ENCODE data around the gene TMEM151A. TPM values are rescaled to one million over a fixed set of nuclear protein-coding genes. Genes with fewer than 3 reads are reported as not detected.

TMEM151A gene
- total RNA-seq, 1 donor from 2014 or later = not detected

DNA sequence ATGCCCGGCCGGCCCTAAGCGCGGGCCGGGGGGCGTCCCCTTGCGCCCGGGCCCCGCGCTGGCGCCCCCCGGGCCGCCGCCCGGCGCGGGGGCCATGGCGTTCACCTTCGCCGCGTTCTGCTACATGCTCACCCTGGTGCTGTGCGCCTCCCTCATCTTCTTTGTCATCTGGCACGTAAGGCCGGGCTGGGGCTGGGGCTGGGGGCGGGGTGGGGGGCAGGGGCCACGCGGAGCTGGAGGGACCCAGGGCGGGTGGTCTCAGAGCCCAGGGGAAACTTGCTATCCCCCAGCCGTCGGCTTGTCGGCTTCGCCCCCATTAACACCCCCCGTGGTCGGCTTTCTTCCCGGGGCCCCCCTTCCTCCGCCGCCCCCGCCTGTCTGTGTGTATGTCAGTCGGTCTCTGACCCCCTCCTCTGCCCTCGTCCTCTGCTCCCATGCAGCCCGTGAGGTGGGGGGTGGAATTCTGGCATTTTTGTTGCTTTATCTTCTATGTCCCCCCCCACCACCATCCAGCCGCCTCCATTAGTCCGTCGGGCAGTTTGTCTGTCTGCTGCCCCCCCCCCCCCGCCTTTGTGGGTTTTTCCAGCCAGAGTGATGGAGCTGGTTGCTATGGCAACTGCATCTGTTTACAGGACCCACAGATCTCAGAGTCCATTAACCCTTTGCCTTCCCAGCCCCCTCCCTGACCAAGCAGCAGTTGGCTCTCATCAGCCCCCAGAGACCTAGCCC, 13.2 kb upstream of the TMEM151A start:
- H3K36me3 ChIP-seq = peaks cover 29% of the 10 kb centered on the region
- TF ChIP-seq, protein P1, sequence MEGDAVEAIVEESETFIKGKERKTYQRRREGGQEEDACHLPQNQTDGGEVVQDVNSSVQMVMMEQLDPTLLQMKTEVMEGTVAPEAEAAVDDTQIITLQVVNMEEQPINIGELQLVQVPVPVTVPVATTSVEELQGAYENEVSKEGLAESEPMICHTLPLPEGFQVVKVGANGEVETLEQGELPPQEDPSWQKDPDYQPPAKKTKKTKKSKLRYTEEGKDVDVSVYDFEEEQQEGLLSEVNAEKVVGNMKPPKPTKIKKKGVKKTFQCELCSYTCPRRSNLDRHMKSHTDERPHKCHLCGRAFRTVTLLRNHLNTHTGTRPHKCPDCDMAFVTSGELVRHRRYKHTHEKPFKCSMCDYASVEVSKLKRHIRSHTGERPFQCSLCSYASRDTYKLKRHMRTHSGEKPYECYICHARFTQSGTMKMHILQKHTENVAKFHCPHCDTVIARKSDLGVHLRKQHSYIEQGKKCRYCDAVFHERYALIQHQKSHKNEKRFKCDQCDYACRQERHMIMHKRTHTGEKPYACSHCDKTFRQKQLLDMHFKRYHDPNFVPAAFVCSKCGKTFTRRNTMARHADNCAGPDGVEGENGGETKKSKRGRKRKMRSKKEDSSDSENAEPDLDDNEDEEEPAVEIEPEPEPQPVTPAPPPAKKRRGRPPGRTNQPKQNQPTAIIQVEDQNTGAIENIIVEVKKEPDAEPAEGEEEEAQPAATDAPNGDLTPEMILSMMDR (IDR thresholded peaks at IDR 0.05; ENCODE audit: borderline replicate concordance) = no peak
- intact Hi-C loops (cut with micrococcal nuclease) = no loop called here
- H3K4me3 ChIP-seq = peak overlapping the region; percentile 58
- no peak overlapping the region for H3K27ac ChIP-seq (replicated peaks)
- no peaks in the 10 kb centered on the region for H3K9me3 ChIP-seq (replicated peaks)
- DNase-seq = no peak
- peaks cover 28% of the 10 kb centered on the region for H3K4me1 ChIP-seq
- peaks cover 11% of the 10 kb centered on the region for H3K27me3 ChIP-seq (ENCODE audit: low read depth)

DNA sequence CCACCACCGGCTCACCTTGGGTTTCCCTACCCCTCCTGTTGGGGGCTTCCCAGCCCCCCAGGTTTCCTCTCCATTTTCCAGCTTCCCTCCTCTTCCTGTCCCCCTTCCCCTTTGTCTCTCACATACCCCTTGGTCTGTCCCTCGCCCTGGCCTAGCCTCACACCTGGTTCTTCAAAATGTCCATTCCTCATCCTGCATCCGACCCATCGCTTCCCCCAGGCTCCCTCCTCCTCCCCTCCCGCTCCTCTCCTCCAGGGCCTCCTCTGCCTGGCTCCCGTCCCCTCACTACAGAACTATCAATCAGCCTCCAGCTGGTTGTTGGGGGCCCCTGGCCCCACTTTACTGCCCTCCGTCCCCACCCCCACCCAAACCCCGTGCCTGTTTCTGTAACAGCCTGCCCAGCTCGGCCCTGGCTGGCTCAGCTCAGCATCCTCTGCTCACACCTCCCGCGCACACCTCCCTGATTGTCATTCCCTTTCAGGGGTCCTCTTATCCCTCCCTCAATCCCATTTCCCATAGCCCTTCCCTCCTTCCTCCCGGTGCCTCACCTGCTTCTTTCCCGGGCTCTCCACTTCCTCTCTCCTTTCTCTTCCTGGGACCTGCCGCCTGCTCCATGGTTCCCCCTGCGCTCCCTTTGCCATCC, 12.5 kb upstream of the TMEM151A start:
- H3K4me1 ChIP-seq = peaks cover 25% of the 10 kb centered on the region
- TF ChIP-seq, protein P1 (IDR thresholded peaks at IDR 0.05; ENCODE audit: borderline replicate concordance) = no peak
- H3K36me3 ChIP-seq = peaks cover 25% of the 10 kb centered on the region
- no peak overlapping the region for H3K4me3 ChIP-seq
- no peaks in the 10 kb centered on the region for H3K9me3 ChIP-seq (replicated peaks)
- no peak for DNase-seq
- H3K27me3 ChIP-seq (ENCODE audit: low read depth) = peaks cover 11% of the 10 kb centered on the region
- H3K27ac ChIP-seq (replicated peaks) = no peak overlapping the region
- intact Hi-C loops (cut with micrococcal nuclease) = no loop called here

DNA sequence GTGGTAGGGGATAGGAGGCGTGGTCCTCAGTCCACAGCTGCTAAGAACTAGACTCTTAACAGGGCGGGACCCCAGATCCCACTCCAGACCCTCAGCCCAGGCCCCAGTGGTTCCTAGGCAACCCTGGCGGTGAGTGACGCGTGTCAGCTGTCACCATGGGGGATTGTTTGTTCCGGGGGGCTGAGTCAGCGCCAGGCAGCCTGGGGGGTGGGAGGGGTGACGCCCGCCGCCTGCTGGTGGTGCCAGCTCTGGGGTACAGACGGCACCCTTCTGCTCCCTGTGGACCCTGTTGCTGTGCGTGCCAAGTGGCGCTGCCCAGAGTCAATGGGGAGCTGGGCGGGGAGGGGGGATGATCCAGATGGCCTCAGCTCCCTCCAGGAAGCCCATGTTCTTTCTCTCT, 11.3 kb upstream of the TMEM151A start:
- intact Hi-C loops (cut with micrococcal nuclease) = no loop called here
- H3K27me3 ChIP-seq (ENCODE audit: low read depth) = peaks cover 11% of the 10 kb centered on the region
- peaks cover 29% of the 10 kb centered on the region for H3K4me1 ChIP-seq
- TF ChIP-seq, protein P1 (IDR thresholded peaks at IDR 0.05; ENCODE audit: borderline replicate concordance) = no peak
- no peak overlapping the region for H3K4me3 ChIP-seq
- no peak for DNase-seq
- H3K27ac ChIP-seq (replicated peaks) = no peak overlapping the region
- H3K36me3 ChIP-seq = peaks cover 15% of the 10 kb centered on the region
- H3K9me3 ChIP-seq (replicated peaks) = no peaks in the 10 kb centered on the region

DNA sequence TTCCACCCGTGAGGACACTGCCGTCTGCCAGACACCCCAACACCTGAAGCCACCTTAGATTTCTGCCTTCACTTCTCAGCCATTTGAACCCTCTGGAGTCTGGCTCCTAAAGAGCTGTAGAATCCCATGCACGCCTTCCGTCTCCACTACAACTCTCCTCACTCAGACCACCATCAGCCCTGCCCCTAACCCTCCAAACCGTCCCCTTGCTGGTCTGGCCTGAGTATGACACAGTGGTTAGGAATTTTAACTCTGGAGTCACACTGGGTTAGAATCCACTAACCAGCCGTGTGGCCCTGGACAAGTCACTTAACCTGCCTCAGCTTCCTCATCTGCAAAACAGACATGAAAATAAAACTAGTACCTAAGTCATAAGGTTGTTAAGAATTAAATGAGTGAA, 10.7 kb upstream of the TMEM151A start:
- no peak overlapping the region for H3K27ac ChIP-seq (replicated peaks)
- intact Hi-C loops (cut with micrococcal nuclease) = no loop called here
- no peak for DNase-seq
- no peak overlapping the region for H3K4me3 ChIP-seq
- peaks cover 11% of the 10 kb centered on the region for H3K27me3 ChIP-seq (ENCODE audit: low read depth)
- peaks cover 9% of the 10 kb centered on the region for H3K36me3 ChIP-seq
- H3K4me1 ChIP-seq = peaks cover 35% of the 10 kb centered on the region
- no peaks in the 10 kb centered on the region for H3K9me3 ChIP-seq (replicated peaks)
- TF ChIP-seq, protein P1 (IDR thresholded peaks at IDR 0.05; ENCODE audit: borderline replicate concordance) = no peak

DNA sequence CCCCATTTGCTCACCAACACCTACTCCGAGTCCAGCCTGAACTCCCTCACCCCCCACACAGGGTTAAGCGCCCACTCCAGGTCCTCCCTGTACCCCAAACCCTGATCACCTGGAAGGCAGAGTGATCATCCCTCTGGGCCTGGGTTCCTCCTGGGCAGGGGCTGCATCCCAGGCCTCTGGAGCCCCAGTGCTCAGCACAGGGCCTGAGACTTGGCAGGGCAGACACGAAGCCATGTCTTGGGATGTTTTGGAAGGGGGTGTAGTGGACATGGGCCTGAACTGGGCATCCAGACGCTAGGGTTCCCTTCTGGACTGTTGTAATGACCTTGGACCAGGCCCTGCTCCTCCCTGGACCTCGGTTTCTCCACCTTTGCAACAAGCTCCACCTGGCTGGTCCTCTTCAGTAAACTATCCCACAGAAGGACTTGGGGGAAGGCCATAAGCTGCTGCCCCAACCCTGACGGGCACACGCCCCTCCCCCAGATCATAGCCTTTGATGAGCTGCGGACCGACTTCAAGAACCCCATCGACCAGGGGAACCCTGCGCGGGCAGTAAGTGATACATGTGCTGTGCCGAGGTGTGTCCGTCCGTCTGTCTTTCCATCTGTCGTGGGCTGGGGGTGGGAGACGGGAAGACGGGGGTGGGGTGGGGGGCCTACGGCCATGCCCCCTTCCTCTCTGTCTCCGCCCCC, 9.8 kb upstream of the TMEM151A start:
- TF ChIP-seq, protein P1 (IDR thresholded peaks at IDR 0.05; ENCODE audit: borderline replicate concordance) = no peak
- no peak overlapping the region for H3K4me3 ChIP-seq
- H3K36me3 ChIP-seq = peaks cover 4% of the 10 kb centered on the region
- peaks cover 11% of the 10 kb centered on the region for H3K27me3 ChIP-seq (ENCODE audit: low read depth)
- no peak overlapping the region for H3K27ac ChIP-seq (replicated peaks)
- intact Hi-C loops (cut with micrococcal nuclease) = no loop called here
- DNase-seq = no peak
- no peaks in the 10 kb centered on the region for H3K9me3 ChIP-seq (replicated peaks)
- H3K4me1 ChIP-seq = peaks cover 40% of the 10 kb centered on the region

Data from left ventricle myocardium inferior (tissue), 1 donor.